Activated CD8-positive, alpha-beta memory T cell treated with anti-CD3 and anti-CD28 coated beads, Interleukin-2, amount 50 U/mL, for 4 hours (primary cell): ENCODE results near the gene MEIKIN.

Experiments
- DNase-seq: peaks from one replicate; pipeline ENCODE4 v3.0.0-alpha.2; 2020

MEIKIN gene

GRCh38 chr5:131973089-131973712 is 27.7 kb upstream of the MEIKIN start:
- no peak for DNase-seq

- DNase-seq, result no peak
These were observed 23.0 kb upstream of the MEIKIN start for GRCh38 chr5:131968396-131968954.

- no peak for DNase-seq
These were observed 21.1 kb upstream of the MEIKIN start for GRCh38 chr5:131966551-131966950.

- DNase-seq, result no peak
These were observed 20.5 kb upstream of the MEIKIN start for GRCh38 chr5:131965826-131966415.

DNA sequence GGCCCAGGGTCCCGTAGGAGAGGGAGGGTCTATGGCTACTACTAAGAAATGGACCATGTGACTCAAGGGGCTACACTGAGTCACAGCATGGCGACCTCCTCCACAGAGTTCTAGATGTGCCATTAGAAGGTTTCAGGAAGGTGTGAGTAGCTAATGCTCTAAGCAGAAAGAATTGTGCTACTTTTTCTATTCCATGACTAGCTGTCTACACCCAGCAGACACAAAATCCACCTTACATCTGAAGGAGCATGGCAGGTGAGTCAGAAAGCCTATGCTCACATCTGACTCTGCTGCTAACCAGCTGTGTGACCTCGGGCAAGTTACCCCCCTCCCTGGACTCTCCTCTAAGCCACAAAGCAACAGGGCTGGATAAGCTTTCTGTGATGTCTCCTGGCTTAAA is 14.4 kb upstream of the MEIKIN start:
- no peak for DNase-seq

GRCh38 chr5:131959136-131959535 is 13.7 kb upstream of the MEIKIN start:
- DNase-seq, result no peak

DNA sequence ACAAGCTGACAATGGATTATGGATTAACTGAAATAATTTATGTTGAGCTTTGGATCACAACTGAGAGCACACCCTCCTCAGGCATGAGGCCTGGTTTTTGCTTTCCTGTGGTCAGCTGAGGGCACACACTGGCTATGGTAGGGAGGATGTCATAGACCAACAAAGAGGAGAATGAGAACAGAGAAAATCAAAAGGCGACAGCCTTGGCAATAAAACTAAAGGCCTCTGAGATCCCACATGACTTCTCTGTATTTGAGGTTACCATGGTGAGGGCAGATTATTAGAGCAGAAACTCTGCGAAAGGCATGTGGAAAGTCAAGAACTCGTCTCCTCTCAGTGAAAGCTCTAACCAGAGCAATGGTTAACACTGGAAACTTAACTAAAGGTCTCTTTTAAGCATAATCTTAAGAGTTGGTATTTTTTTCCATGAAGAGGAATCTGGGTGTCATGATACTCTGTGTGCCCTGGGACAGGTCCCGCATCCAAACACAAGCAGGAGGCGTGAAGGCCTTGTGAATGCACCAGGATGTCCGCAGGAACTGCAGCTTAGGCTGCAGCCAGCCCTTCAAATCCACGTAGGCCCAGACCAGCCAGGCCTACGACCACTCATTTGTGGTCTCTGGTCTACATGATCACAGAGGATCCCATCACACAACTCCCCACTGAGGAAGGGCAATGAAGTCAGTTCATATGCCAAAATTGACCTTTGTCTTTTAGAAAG is 12.4 kb upstream of the MEIKIN start:
- DNase-seq, result no peak

DNA sequence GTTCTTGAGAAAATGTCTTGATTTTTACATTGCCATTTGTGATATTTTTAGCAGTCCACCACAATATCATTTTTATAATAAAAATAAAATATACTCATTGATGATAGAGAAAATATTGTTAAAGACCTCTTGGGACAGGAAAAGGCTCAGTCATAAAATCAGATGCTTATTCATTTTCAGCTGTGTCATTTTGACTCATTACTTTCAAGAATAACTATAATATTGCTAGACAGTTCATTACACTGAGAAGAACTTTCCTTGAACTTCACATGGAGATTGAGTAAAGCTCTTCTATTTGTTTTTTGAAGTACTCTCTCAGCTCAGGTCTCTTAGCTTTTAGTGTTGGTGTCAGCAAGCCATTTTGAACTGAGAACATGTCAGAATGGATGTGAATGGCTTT is 8.5 kb upstream of the MEIKIN start:
- no peak for DNase-seq

DNA sequence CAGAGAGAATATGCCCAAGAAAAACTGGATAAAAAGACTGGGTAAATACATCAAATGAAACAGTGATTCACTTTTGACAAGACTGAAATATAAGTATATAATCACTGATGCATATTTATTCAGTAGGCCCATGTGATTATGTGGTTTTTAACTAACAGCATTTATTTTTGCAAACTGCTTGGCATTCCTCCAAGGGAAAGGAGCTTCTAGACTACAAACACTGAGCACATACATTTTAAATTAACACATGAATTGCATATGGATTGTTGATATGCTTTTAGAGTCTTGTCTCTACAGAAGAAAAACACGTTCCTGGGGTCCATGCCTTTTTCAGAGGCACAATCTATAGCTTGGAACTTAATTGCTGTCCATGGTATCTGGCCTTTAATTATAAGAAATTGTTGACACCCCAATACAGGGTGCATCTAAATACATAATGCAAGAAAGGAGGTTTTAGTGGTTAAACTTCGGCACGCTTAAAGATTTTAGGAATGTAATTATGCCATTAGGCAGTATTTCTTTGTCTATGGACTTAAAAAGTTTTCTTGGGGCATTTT is 6.9 kb upstream of the MEIKIN start:
- no peak for DNase-seq

DNA sequence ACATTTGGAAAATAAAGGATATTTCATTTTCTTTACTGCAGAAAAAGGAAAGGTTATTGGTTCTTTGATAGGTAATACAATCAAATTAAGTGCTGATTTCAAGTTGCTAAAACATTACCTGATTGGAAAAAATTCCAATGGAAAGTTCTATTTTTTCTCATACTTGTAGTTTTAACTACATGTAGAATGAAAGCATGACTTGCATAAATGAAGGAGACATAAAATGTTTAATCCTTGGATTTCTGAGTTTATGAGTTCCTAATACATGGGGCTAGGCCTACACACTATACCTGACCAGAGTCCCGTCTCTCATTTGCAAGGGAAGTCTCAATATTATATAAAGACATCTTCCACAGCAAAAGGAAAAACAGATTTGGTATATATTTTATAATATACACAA is 5.2 kb upstream of the MEIKIN start:
- DNase-seq, result no peak

GRCh38 chr5:131947445-131947844 is 2.0 kb upstream of the MEIKIN start:
- no peak for DNase-seq

DNA sequence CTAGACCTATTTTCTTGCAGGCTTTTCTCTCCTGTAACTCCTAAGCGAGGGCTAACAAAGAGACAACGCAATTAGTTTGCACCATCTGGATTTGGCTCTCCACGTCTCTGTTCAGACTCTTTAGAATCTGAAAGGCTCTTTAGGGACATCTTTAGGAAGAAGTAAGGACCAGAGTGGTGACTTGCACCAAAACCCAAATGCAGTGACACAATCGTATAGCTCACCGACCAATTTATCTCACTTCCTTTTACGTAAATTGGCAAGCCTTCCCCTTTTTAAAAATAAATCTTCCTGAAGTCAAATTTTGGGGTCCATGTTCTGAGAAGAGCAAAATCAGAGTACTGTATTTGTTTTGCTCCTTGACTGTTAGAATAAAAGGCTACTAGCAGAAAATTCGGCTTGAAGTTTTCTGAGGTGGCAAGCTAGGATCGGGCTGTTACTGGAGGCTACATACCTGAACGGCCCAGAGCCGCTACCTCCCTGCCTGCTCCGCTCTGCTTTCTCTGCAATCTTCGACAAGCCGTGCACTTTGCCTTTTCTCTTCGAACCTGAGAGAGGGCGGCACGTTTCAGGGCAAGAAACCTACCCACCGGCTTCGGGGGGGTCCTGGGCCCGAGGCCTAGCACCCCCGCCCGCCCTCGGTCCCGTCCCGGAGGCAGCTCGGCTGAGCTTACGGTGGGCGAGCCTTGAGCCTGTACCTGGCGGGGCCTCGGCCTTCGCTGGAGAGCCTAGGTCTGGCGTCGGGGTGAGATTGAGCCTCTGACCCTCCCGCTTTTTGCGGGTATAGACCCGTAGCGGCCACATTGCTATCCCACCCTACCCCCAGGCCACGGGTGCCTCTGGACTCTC is 537 bp downstream of the MEIKIN start:
- DNase-seq, result no peak

DNA sequence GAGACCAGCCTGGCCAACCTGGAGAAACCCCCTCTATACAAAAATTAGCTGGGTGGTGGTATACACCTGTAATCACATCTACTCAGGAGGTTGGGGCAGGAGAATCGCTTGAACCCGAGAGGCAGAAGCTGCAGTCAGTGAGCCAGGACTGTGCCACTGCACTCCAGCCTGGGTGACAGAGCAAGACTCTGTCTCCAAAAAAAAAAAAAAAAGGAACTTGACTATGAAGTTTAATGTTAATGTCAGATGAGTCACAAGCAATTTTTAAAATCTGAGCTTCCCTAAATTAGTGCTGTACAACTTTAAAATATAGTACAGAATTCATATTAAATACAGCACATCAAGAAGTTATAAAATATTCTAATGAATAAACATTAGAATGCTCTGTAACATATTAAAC is 1.5 kb downstream of the MEIKIN start:
- no peak for DNase-seq

- DNase-seq, result no peak
These were observed 3.4 kb downstream of the MEIKIN start for GRCh38 chr5:131942016-131942415.

DNA sequence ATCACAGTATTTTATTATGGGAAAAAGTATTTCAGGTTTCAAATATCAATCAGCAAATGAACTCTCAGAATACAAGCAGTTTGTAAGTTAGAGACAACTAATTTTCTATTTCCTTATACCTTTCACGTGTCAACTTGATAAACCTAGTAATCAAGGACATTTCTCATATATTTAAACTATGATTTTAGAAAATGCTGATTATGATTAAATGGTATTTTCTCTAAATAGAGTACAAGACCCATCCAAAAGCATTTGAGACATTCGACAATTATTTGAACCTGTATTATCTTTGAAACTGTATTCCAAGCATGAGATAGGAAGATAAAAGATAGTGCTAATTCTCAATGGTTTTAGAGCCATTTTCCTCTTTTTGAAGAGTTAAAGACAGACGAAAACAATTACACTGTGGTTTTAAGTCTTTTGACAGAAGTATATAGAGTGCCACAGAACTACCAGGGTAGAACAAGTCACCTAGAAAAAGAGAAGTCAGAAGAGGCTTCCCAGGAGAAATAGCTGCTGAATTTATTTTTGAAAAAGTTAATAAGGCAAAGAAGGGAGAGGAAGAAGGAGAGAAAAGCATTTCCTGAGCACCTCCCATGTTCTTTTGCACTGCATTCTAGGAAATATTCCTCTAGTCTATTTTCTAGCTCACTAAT is 5.6 kb downstream of the MEIKIN start:
- no peak for DNase-seq

DNA sequence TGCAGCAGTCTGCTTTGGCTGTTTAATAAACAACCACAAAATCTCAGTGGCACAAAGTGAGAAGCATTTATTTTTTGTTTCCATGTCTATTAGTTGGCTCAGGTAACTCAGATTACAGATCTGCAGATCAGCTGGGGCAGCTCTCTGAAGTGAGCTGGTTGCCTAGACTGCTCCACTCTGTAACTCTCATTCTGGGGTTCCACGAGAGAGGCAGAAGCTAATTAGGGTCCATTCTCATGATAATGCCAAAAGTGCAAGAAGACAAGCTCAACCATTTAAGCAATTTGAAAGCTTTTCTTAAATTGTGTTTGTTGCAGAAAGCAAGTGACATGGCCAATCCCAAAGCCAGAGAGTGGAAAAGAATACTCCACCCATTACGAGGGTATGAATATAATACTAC is 13.2 kb downstream of the MEIKIN start:
- DNase-seq, result no peak

DNA sequence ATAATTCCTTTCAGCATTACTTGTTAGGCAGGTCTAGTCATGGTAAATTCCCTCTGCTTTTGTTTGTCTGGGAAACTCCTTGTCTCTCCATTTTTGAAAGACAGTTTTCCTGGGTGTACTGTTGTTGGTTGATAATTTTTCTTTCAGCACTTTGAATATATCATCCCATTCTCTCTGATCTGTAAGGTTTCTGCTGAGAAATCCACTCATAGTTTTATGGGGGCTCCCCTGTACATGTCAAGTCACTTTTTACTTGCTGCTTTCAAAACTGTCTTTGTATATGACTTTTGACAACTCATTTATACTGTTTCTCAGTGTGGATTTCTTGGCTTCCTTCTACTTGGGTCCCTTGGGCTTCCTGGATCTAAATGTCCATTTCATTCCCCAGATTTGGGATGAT is 16.5 kb downstream of the MEIKIN start:
- DNase-seq, result no peak

DNA sequence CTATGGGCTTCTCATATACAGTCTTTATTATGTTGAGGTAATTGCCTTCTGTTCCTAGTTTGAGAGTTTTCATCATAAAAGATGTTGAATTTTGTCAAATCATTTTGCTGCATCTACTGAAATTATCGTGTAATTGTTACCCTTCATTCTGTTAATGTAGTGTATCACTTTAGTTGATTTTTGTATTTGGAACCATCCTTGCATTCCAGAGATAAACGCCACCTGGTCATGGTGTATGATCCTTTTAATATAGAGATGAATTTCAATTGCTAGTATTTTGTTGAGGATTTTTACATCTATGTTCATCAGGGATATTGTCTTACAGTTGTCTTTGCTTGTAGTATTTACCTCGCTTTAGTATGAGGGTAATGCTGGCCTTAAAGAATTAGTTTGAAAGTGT is 19.3 kb downstream of the MEIKIN start:
- DNase-seq, result no peak

- DNase-seq, result no peak
These were observed 29.0 kb downstream of the MEIKIN start for GRCh38 chr5:131916481-131916880.

DNA sequence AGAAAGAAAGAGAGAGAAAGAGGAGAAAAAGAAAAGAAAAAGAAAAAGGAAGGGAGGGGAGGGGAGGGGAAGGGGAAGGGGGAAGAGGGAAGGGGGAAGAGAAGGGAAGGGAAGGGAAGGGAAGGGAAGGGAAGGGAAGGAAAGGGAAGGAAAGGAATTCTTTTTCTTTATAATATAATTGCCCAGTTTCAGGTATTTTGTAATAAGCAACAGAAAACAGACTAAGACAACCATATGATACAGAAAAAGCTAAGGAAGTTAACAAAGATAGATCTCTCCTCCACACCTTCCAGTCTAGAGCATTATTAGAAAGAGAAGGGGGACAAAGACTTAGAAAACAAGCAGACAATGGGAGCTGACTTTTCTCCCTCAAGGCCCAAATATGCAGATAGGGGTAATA is 31.0 kb downstream of the MEIKIN start:
- DNase-seq, result no peak

GRCh38 chr5:131913603-131914002 is 31.9 kb downstream of the MEIKIN start:
- no peak for DNase-seq

DNA sequence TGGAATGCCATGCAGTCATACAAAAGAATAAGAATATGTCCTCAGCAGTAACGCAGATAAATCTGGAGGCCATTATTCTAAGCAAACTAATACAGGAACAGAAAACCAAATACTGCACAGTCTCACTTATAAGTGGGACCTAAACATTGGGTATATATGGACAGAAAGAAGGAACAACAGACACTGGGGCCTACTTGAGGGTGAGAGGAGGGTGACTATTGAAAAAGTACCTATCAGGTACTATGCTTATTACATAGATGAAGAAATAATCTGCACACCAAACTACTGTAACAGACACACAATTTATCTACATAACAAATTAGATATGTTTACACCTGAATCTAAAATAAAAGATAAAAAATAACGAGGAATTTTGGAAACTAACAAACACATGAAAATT is 38.8 kb downstream of the MEIKIN start:
- no peak for DNase-seq
